ENCODE measurements around the gene ARMC7.
A peak's percentile ranks its signal among the peaks of the same experiment; 100 is the strongest.
"Not testable (repeated sequence)": the region's sequence is repeated elsewhere in the genome, so short reads cannot be mapped to it uniquely, and the experiment has no call there.

Gene ARMC7

DNA sequence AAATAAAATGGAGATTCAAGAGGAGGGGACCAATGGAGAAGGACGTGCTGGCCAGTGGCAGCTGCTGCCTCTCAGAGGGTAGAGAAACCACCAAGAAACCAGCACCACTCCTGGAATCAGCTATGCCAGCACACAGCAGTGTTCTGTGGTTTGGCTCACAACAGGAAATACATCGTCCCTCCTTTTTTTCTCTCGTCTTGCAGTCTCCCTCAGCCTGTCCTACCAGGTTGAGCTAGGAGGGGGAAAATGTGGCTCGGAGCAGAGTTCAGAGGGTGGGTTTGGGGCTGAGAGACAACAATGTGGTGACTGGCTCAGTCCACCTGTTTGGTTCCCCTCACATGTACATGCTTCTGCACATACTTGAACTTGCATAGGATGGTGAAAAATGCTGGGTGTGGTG lies 41.9 kb upstream of the ARMC7 start:
- peak overlapping the region; percentile 71; the same call in 1 of the 2 replicates for H3K4me2 ChIP-seq (ENCODE audit: low read depth, low read length)
- H3K79me2 ChIP-seq (ENCODE audit: low read length): no peaks in the 10 kb centered on the region
- H2AFZ ChIP-seq (ENCODE audit: low read length): peak overlapping the region; percentile 64
- H3K4me3 ChIP-seq (ENCODE audit: low read length): no peak overlapping the region; the same call in 1 of the 2 replicates
- no peaks in the 10 kb centered on the region for H3K9me2 ChIP-seq (replicated peaks; ENCODE audit: insufficient read depth, low read length)
- H3K9ac ChIP-seq (ENCODE audit: low read length): peak overlapping the region; percentile 36; the same call in 1 of the 2 replicates
- no peaks in the 10 kb centered on the region for H3K27me3 ChIP-seq (replicated peaks; ENCODE audit: insufficient read depth, low read length)
- no peaks in the 10 kb centered on the region; the same call in 1 of the 2 replicates for H3K36me3 ChIP-seq (replicated peaks; ENCODE audit: insufficient read depth, low read length)
- TF ChIP-seq EZH2 (optimal IDR thresholded peaks at IDR 0.05; ENCODE audit: low read depth, low read length) (no peak), CTCF (IDR thresholded peaks at IDR 0.05; ENCODE audit: low read length) (no peak), EZH2phosphoT487 (IDR thresholded peaks at IDR 0.05; ENCODE audit: low read length) (no peak)
- no peaks in the 10 kb centered on the region for H4K20me1 ChIP-seq (ENCODE audit: insufficient read depth, low read length)
- H3K4me1 ChIP-seq (ENCODE audit: low read length): peaks cover 27% of the 10 kb centered on the region
- no peaks in the 10 kb centered on the region for H3K9me3 ChIP-seq (replicated peaks; ENCODE audit: insufficient read depth, low read length)
- peaks cover 23% of the 10 kb centered on the region for H3F3A ChIP-seq (ENCODE audit: insufficient read depth, low read length)
- DNase-seq: peak; percentile 74
- peak overlapping the region; percentile 69; the same call in 1 of the 2 replicates for H3K27ac ChIP-seq (ENCODE audit: low read length)

DNA sequence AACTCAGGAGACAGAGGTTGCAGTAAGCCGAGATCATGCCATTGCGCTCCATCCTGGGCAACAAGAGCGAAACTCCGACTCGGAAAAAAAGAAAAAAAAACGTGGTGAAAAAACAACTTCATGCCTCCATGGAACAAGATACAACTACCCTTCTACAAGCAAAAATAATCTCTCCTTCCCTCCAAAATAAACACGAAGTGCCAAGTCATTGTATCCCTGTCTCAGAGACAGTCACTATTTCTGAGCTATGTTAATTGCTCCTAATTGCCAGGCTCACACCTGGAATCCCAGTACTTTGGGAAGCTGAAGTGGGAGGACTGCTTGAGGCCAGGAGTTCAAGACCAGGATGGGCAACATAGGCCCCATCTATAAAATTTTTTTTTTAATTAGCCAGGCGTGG lies 41.0 kb upstream of the ARMC7 start:
- peaks cover 23% of the 10 kb centered on the region for H3F3A ChIP-seq (ENCODE audit: insufficient read depth, low read length)
- no peaks in the 10 kb centered on the region for H3K27me3 ChIP-seq (replicated peaks; ENCODE audit: insufficient read depth, low read length)
- peaks cover 27% of the 10 kb centered on the region for H3K4me1 ChIP-seq (ENCODE audit: low read length)
- H4K20me1 ChIP-seq (ENCODE audit: insufficient read depth, low read length): no peaks in the 10 kb centered on the region
- no peak for TF ChIP-seq CTCF (IDR thresholded peaks at IDR 0.05; ENCODE audit: low read length)
- H2AFZ ChIP-seq (ENCODE audit: low read length): no peak overlapping the region
- no peaks in the 10 kb centered on the region for H3K9me2 ChIP-seq (replicated peaks; ENCODE audit: insufficient read depth, low read length)
- no peak overlapping the region for H3K27ac ChIP-seq (ENCODE audit: low read length)
- no peaks in the 10 kb centered on the region for H3K9me3 ChIP-seq (replicated peaks; ENCODE audit: insufficient read depth, low read length)
- no peak overlapping the region for H3K9ac ChIP-seq (ENCODE audit: low read length)
- H3K4me2 ChIP-seq (ENCODE audit: low read depth, low read length): no peak overlapping the region
- H3K36me3 ChIP-seq (replicated peaks; ENCODE audit: insufficient read depth, low read length): no peaks in the 10 kb centered on the region
- DNase-seq: no peak
- H3K4me3 ChIP-seq (ENCODE audit: low read length): no peak overlapping the region
- H3K79me2 ChIP-seq (ENCODE audit: low read length): no peaks in the 10 kb centered on the region

GRCh38 chr17:75069783-75070182 lies 40.0 kb upstream of the ARMC7 start:
- Histone ChIP-seq H4K20me1 (ENCODE audit: insufficient read depth, low read length) (no peaks in the 10 kb centered on the region), H3K4me3 (ENCODE audit: low read length) (no peak overlapping the region), H3K9ac (ENCODE audit: low read length) (no peak overlapping the region), H3F3A (ENCODE audit: insufficient read depth, low read length) (peaks cover 23% of the 10 kb centered on the region), H3K4me1 (ENCODE audit: low read length) (peaks cover 27% of the 10 kb centered on the region), H3K79me2 (ENCODE audit: low read length) (no peaks in the 10 kb centered on the region), H2AFZ (ENCODE audit: low read length) (no peak overlapping the region), H3K36me3 (replicated peaks; ENCODE audit: insufficient read depth, low read length) (no peaks in the 10 kb centered on the region), H3K9me2 (replicated peaks; ENCODE audit: insufficient read depth, low read length) (no peaks in the 10 kb centered on the region), H3K27ac (ENCODE audit: low read length) (no peak overlapping the region), H3K27me3 (replicated peaks; ENCODE audit: insufficient read depth, low read length) (no peaks in the 10 kb centered on the region), H3K9me3 (replicated peaks; ENCODE audit: insufficient read depth, low read length) (no peaks in the 10 kb centered on the region), H3K4me2 (ENCODE audit: low read depth, low read length) (no peak overlapping the region)
- TF ChIP-seq EZH2phosphoT487 (IDR thresholded peaks at IDR 0.05; ENCODE audit: low read length) (no peak), EZH2 (optimal IDR thresholded peaks at IDR 0.05; ENCODE audit: low read depth, low read length) (no peak), CTCF (IDR thresholded peaks at IDR 0.05; ENCODE audit: low read length) (peak; percentile 34)
- DNase-seq: peak; percentile 21

- H3K27ac ChIP-seq (ENCODE audit: low read length); H3K36me3 ChIP-seq (replicated peaks; ENCODE audit: insufficient read depth, low read length); H3K4me2 ChIP-seq (ENCODE audit: low read depth, low read length): not testable (repeated sequence)
Observed at GRCh38 chr17:75071478-75072271, 38.1 kb upstream of the ARMC7 start.

DNA sequence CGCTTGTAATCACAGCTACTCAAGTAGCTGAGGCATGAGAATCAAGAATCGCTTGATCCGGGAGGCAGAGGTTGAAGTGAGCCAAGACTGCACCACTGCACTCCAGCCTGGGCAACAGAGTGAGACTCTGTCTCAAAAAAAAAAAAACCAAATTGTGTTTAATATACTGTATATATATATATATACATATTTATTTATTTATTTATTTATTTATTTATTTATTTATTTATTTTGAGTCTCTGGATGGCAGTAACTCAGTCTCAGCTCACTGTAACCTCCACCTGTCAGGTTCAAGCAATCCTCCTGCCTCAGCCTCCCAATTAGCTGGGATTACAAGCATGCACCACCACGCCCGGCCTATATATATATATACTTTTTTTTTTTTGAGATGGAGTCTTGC lies 36.9 kb upstream of the ARMC7 start:
- H3K79me2 ChIP-seq (ENCODE audit: low read length); H3K9me2 ChIP-seq (replicated peaks; ENCODE audit: insufficient read depth, low read length); H3K4me2 ChIP-seq (ENCODE audit: low read depth, low read length); H3K36me3 ChIP-seq (replicated peaks; ENCODE audit: insufficient read depth, low read length); H3K9ac ChIP-seq (ENCODE audit: low read length); H3K9me3 ChIP-seq (replicated peaks; ENCODE audit: insufficient read depth, low read length); DNase-seq; H3K27me3 ChIP-seq (replicated peaks; ENCODE audit: insufficient read depth, low read length); H3K4me3 ChIP-seq (ENCODE audit: low read length); H3K4me1 ChIP-seq (ENCODE audit: low read length); H3K27ac ChIP-seq (ENCODE audit: low read length); H3F3A ChIP-seq (ENCODE audit: insufficient read depth, low read length); H4K20me1 ChIP-seq (ENCODE audit: insufficient read depth, low read length); H2AFZ ChIP-seq (ENCODE audit: low read length): not testable (repeated sequence)

More at GRCh38 chr17:75071478-75072271, 38.1 kb upstream of the ARMC7 start:
- not testable (repeated sequence) for DNase-seq; H3K79me2 ChIP-seq (ENCODE audit: low read length); H3K4me1 ChIP-seq (ENCODE audit: low read length); H3K9ac ChIP-seq (ENCODE audit: low read length); H3K9me3 ChIP-seq (replicated peaks; ENCODE audit: insufficient read depth, low read length); H3K9me2 ChIP-seq (replicated peaks; ENCODE audit: insufficient read depth, low read length); H3K4me3 ChIP-seq (ENCODE audit: low read length); H3F3A ChIP-seq (ENCODE audit: insufficient read depth, low read length); H2AFZ ChIP-seq (ENCODE audit: low read length); H3K27me3 ChIP-seq (replicated peaks; ENCODE audit: insufficient read depth, low read length); H4K20me1 ChIP-seq (ENCODE audit: insufficient read depth, low read length)
